NOMO-1 treated with dmso at 0.1 percent for 144 hours (cell line): ENCODE results near the gene FOXO3.
"Not testable (repeated sequence)": the region's sequence is repeated elsewhere in the genome, so short reads cannot be mapped to it uniquely, and the experiment has no call there.

Experiments
- DNase-seq: peaks from one replicate; lab custom pipeline; 2025; ENCODE audit not compliant: unreplicated experiment; lab: John Stamatoyannopoulos, UW

Gene FOXO3

GRCh38 chr6:108560463-108561308 is at the start of gene FOXO3:
TSS of gene FOXO3 (plus strand) at chr6:108560917. CDS start at chr6:108561209, 292 bp downstream.
- DNase-seq: peak; percentile 42

GRCh38 chr6:108518714-108519576 is 41.8 kb upstream of the FOXO3 start:
- no peak for DNase-seq

- no peak for DNase-seq
Observed at GRCh38 chr6:108521616-108522107, 39.1 kb upstream of the FOXO3 start.

- DNase-seq: no peak
Observed at GRCh38 chr6:108523697-108524096, 37.0 kb upstream of the FOXO3 start.

- DNase-seq: no peak
Observed at GRCh38 chr6:108524528-108525248, 36.0 kb upstream of the FOXO3 start.

GRCh38 chr6:108526739-108527174 is 34.0 kb upstream of the FOXO3 start:
- DNase-seq: no peak

GRCh38 chr6:108528878-108529277 is 31.8 kb upstream of the FOXO3 start:
- no peak for DNase-seq

GRCh38 chr6:108531332-108531731 is 29.4 kb upstream of the FOXO3 start:
- no peak for DNase-seq

GRCh38 chr6:108535114-108535742 is 25.5 kb upstream of the FOXO3 start:
- DNase-seq: no peak

- DNase-seq: not testable (repeated sequence)
Observed at GRCh38 chr6:108535920-108536535, 24.7 kb upstream of the FOXO3 start.

GRCh38 chr6:108541843-108542759 is 18.6 kb upstream of the FOXO3 start:
- peak; percentile 63 for DNase-seq

GRCh38 chr6:108543175-108543940 is 17.4 kb upstream of the FOXO3 start:
- no peak for DNase-seq

- DNase-seq: no peak
Observed at GRCh38 chr6:108544606-108545005, 16.1 kb upstream of the FOXO3 start.

GRCh38 chr6:108546079-108547049 is 14.4 kb upstream of the FOXO3 start:
- DNase-seq: no peak

GRCh38 chr6:108549241-108549640 is 11.5 kb upstream of the FOXO3 start:
- no peak for DNase-seq

GRCh38 chr6:108549741-108550140 is 11.0 kb upstream of the FOXO3 start:
- DNase-seq: no peak

- DNase-seq: no peak
Observed at GRCh38 chr6:108550256-108550655, 10.5 kb upstream of the FOXO3 start.
